ENCODE data around the gene TRNAU1AP.

- TF ChIP-seq POLR2A (IDR thresholded peaks at IDR 0.05) (peak; percentile 80 to 87), CTCF (IDR thresholded peaks at IDR 0.05 in 4 of 5, conservative IDR thresholded peaks at IDR 0.05 in 1 of 5) (no peak)
Measured at GRCh38 chr1:28552758-28553663, at the start of gene TRNAU1AP.

Data from gastrocnemius medialis (tissue), 4 donors.